ENCODE measurements around the gene SIPA1L3. TPM values are rescaled to one million over a fixed set of nuclear protein-coding genes. Genes with fewer than 3 reads are reported as not detected.

SIPA1L3 gene
- polyA plus RNA-seq, 3 donors from 2014 or later: 0.29 to 4.1 (median 3.2) TPM

DNA sequence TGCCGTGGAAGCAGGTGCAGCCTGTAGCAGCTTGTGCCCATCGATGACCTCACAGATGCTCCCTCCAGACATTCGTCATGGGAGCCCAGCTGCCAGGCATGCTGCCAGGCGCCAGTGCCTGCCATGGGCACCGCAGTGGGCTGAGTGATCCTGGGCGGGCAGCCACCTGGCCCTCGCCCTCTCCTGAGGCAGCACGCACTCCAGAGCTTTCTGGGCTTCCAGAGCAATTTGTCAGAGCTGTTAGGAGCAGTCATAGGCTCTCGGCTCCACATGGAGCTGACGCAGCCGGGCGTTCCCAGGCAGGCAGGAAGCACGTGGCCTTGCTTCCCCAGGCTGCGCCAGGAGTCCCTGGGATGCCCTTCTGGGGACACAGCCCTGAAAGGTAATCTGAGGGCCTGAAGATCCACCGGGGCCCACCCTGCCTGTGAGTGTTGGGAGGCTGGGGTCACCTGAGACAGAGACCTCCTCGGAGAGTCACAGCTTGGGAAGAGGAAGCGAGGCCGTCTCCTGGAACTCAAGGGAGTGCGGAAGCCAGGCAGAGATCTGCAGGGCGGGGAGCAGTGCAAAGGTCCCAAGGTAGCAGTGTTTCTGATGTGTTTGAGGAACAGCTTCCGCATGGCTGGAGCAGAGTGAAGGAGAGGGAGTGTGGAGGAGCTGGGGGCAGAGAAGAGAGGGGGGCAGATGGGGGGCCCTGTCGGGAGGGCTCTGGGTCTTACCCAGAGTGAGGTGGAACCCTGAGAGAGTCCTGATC is 266.5 kb downstream of the SIPA1L3 start:
- Mint-ChIP-seq H3K27ac (no peak overlapping the region), H3K27me3 (ENCODE audit: low read depth in 3 of 3) (no peaks in the 10 kb centered on the region), H3K36me3 (peaks cover 3 to 11% (median 5%) of the 10 kb centered on the region in 3 donors), H3K9me3 (no peaks in the 10 kb centered on the region), H3K4me3 (no peak overlapping the region), H3K4me1 (no peaks in the 10 kb centered on the region)
- DNase-seq: no peak

DNA sequence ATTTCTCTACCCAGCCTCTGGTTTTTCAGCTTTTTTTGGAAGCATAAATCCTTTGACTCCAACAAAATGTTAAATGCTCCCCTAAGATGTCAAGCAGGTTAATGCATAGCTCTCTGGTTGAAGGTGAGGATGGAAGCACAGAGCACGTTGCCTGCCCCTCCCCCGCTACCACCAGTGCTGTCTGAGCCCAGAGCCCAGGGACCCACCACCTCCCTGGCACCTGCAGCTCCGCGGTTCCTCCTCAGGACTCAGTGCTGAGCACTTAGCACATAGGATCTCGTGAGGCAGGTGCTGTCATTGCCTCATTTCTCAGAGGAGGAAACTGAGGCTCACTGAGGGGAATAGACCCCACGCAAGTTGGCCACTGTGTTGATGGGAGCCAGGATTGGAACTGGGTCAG is 268.4 kb downstream of the SIPA1L3 start:
- Mint-ChIP-seq H3K4me1 (no peaks in the 10 kb centered on the region), H3K27ac (no peak overlapping the region), H3K9me3 (peaks cover 0 to 11% (median 3%) of the 10 kb centered on the region in 6 donors), H3K27me3 (ENCODE audit: low read depth in 3 of 3) (no peaks in the 10 kb centered on the region), H3K36me3 (peaks cover 11 to 22% (median 17%) of the 10 kb centered on the region in 3 donors), H3K4me3 (no peak overlapping the region)
- DNase-seq: no peak

DNA sequence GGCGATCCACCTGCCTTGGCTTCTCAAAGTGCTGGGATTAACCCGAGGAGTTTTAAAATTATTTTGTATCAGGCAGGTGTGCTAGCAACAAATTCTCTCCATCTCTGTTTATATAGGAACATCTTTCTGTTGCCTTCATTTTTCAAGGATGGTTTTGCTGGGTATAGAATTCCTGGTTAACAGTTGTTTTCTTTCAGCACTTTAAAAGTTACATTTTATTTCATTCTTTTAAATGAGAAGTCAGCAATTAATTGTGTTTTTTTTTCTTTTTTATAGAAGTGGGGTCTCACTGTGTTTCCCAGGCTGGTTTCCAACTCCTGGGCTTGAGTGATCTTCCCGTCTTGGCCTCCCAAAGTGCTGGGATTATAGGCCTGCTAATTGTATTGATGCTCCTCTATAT is 273.1 kb downstream of the SIPA1L3 start:
- no peak overlapping the region for H3K27ac Mint-ChIP-seq
- no peaks in the 10 kb centered on the region for H3K27me3 Mint-ChIP-seq (ENCODE audit: low read depth in 3 of 3)
- no peak overlapping the region for H3K4me3 Mint-ChIP-seq
- no peaks in the 10 kb centered on the region for H3K4me1 Mint-ChIP-seq
- no peak for DNase-seq
- peaks cover 3 to 17% (median 9%) of the 10 kb centered on the region in 6 donors for H3K9me3 Mint-ChIP-seq
- peaks cover 18 to 45% (median 40%) of the 10 kb centered on the region in 3 donors for H3K36me3 Mint-ChIP-seq

DNA sequence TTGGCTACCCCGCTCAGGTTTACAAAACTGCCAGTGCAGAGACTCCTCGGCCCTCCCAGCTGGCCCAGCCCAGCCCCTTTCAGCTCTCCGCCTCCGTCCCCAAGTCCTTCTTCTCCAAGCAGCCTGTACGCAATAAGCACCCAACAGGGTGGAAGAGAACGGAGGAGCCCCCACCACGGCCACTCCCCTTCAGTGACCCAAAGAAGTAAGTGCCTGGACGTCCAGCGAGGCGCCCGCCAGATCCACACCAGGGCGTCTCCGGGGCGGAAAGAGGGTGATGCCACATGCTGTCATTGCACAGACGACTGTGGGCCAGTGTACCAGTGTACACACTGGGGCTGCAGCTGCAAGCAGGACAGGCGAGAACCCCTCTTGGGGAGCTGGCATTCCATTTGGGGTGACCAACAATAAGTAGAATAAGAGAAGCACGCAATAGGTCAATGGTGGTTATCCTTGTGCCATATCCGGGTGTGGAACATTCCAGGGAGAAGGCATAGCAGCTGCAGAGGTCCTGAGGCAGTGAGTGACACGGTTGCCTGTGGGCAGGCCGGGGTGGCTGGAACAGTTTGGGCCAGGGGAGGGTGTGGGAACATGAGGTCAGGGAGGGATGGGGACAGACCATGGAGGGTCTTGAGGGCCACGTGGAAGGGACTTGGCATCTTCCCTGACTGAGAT is 275.7 kb downstream of the SIPA1L3 start:
- no peak overlapping the region for H3K4me3 Mint-ChIP-seq
- DNase-seq: no peak
- no peaks in the 10 kb centered on the region for H3K4me1 Mint-ChIP-seq
- H3K27me3 Mint-ChIP-seq (ENCODE audit: low read depth in 3 of 3): no peaks in the 10 kb centered on the region
- peaks cover 3 to 17% (median 9%) of the 10 kb centered on the region in 6 donors for H3K9me3 Mint-ChIP-seq
- no peak overlapping the region for H3K27ac Mint-ChIP-seq
- peaks cover 26 to 50% (median 42%) of the 10 kb centered on the region in 3 donors for H3K36me3 Mint-ChIP-seq

DNA sequence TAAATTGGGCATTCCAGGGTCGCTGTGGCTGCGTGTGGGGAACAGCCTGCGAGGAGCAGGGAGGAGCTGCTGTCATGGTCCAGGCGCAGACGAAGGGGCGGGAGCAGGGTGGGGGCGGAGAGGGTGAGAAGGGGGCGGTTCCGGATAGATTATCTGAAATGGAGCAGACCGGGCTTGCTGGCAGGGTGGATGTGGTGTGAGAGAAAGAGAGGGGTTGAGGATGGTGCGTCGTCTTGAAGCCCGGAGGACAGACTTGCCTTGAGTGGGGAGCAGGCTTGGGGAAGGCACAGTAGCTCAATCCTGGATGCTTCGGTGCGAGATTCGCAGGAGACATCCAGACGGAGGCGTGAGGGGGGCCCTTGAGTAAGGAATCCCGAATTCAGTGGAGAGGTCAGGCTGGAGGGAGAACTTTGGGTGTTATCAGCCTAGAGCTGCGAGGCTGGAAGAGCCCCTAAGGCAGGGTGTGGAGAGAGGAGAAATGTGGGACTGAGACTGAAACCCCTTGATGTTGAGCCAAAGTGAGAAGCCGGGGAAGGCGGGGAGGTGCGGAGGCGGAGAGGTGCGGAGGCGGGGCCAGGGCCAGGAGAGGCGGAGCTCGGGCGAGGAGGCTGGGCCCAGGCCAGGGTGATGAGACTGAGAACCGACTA is 276.4 kb downstream of the SIPA1L3 start:
- DNase-seq: no peak
- Mint-ChIP-seq H3K4me1 (no peaks in the 10 kb centered on the region), H3K9me3 (peaks cover 3 to 17% (median 9%) of the 10 kb centered on the region in 6 donors), H3K27me3 (ENCODE audit: low read depth in 3 of 3) (no peaks in the 10 kb centered on the region), H3K27ac (no peak overlapping the region), H3K4me3 (no peak overlapping the region), H3K36me3 (peaks cover 26 to 46% (median 42%) of the 10 kb centered on the region in 3 donors)

DNA sequence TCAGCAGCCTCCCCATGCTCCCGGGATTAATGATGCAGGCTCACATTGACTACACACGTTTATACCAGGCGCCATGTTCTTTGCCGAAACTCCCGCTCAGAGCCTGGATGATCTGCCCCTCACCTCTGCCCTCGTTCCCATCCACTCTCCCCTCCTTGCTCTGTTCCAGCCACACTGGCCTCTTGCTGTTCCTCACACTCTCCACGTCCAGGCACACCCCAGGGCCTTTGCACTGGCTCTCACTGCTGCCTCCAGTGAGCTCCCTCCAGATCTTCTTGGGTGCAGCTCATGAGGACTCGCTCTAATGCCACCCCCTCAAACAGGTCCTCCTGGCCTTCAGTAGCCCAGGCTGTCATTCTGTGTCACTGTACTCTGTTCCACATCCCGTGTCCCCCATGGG is 277.8 kb downstream of the SIPA1L3 start:
- Mint-ChIP-seq H3K9me3 (peaks cover 3 to 10% (median 7%) of the 10 kb centered on the region in 6 donors), H3K27ac (no peak overlapping the region), H3K4me3 (no peak overlapping the region), H3K4me1 (no peaks in the 10 kb centered on the region), H3K27me3 (ENCODE audit: low read depth in 3 of 3) (no peaks in the 10 kb centered on the region), H3K36me3 (peaks cover 20 to 40% (median 36%) of the 10 kb centered on the region in 3 donors)
- no peak for DNase-seq

DNA sequence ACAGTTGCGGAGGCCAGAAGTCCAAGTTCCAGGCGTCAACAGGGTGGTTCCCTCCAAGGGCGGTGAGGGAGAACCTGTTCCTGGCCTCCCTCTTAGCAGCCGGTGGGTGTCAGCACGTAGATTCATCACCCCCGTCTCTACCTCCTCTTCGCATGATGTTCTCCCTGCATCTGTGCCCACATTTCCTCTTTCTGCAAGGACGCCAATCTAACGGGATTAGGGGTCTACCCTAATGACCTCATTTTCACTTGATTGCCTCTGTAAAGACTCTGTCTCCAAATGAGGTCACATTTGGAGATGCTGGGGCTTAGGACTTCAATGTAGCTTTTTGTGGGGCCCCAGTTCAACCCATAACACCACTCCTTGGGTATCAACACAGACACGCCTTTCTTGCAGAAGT is 278.6 kb downstream of the SIPA1L3 start:
- DNase-seq: no peak
- peaks cover 1 to 7% (median 5%) of the 10 kb centered on the region in 6 donors for H3K9me3 Mint-ChIP-seq
- no peak overlapping the region for H3K27ac Mint-ChIP-seq
- H3K27me3 Mint-ChIP-seq (ENCODE audit: low read depth in 3 of 3): peaks cover 0 to 3% (median 0%) of the 10 kb centered on the region in 3 donors
- peaks cover 20 to 38% (median 33%) of the 10 kb centered on the region in 3 donors for H3K36me3 Mint-ChIP-seq
- H3K4me3 Mint-ChIP-seq: no peak overlapping the region
- no peaks in the 10 kb centered on the region for H3K4me1 Mint-ChIP-seq

DNA sequence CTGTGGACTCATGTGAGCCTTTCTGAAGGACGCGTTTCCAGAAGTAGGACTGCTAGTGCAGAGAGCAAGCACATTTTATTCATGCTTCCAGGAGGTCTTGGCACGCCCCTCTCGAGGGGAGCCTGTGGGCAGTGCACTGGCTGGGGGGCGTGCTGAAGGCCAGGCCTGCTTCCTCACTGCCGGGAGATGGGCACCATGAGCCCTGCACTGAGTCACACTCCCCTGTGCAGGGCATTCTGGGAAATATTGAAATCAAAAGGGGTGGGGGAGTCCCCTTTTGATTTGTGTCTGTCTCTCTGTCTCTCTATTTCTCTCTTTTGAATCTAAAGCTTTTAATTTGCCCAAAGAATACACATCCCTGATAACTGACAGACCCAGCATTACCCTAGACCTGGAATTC is 283.1 kb downstream of the SIPA1L3 start:
- H3K4me3 Mint-ChIP-seq: no peak overlapping the region
- peaks cover 0 to 3% (median 0%) of the 10 kb centered on the region in 3 donors for H3K27me3 Mint-ChIP-seq (ENCODE audit: low read depth in 3 of 3)
- no peak for DNase-seq
- no peaks in the 10 kb centered on the region for H3K4me1 Mint-ChIP-seq
- no peaks in the 10 kb centered on the region for H3K9me3 Mint-ChIP-seq
- no peak overlapping the region for H3K27ac Mint-ChIP-seq
- peaks cover 11 to 14% (median 13%) of the 10 kb centered on the region in 3 donors for H3K36me3 Mint-ChIP-seq

DNA sequence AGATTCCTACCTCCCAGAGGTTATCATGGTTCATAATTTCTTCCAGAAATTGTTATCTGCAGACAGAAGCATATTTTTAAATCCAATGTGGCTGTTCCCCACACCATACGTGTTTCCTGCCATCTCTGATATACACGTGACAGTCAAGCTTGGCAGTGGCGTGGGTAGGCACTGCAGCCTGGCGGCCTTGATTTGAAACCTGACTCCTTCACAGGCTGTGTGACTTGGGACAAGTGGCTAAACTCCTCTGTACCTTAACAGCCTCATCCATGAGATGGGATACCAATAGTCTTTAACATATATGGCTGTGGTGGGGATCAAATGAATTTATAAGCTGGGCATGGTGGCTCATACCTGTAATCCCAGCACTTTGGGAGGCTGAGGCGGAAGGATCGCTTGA is 283.8 kb downstream of the SIPA1L3 start:
- Mint-ChIP-seq H3K9me3 (no peaks in the 10 kb centered on the region), H3K27ac (no peak overlapping the region), H3K4me1 (no peaks in the 10 kb centered on the region), H3K36me3 (peaks cover 6 to 16% (median 8%) of the 10 kb centered on the region in 3 donors), H3K27me3 (ENCODE audit: low read depth in 3 of 3) (peaks cover 0 to 3% (median 0%) of the 10 kb centered on the region in 3 donors), H3K4me3 (no peak overlapping the region)
- no peak for DNase-seq

DNA sequence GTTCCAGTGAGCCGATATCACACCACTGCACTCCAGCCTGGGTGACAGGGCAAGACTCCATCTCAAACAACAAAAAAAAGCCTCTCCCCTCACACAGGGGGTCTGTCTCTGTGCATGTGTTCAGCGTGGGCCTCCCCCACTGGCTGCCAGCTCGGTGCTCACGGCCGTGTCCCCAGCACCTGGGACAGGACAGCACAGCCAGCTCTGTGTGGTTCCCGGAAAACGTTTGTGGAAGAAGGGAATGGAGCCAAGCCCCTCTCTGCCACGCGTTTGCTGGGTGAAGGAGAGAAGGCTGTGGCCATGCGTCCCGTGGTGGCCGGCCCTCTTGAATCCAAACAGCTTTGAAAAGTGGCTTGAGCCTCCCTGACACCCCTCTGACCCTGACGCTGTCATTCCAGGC is 284.7 kb downstream of the SIPA1L3 start:
- Mint-ChIP-seq H3K9me3 (no peaks in the 10 kb centered on the region), H3K4me3 (no peak overlapping the region), H3K36me3 (peaks cover 3 to 25% (median 12%) of the 10 kb centered on the region in 3 donors), H3K27ac (no peak overlapping the region), H3K27me3 (ENCODE audit: low read depth in 3 of 3) (peaks cover 0 to 5% (median 0%) of the 10 kb centered on the region in 3 donors), H3K4me1 (no peaks in the 10 kb centered on the region)
- no peak for DNase-seq

DNA sequence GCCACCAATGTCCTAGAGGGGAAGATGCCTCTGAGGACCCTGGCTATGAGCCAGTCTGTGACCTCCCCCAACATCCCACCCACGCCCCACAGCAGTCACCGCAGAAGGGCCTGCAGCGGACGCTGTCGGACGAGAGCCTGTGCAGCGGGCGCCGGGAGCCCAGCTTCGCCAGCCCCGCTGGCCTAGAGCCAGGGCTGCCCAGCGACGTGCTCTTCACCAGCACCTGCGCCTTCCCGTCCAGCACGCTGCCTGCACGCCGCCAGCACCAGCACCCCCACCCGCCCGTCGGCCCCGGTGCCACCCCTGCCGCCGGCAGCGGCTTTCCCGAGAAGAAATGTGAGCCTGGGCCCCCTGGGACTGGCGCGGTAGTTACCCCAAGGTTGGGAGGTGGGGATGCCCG is 286.4 kb downstream of the SIPA1L3 start:
- peaks cover 0 to 5% (median 0%) of the 10 kb centered on the region in 3 donors for H3K27me3 Mint-ChIP-seq (ENCODE audit: low read depth in 3 of 3)
- H3K4me3 Mint-ChIP-seq: no peak overlapping the region
- no peak for DNase-seq
- H3K9me3 Mint-ChIP-seq: no peaks in the 10 kb centered on the region
- no peak overlapping the region for H3K27ac Mint-ChIP-seq
- H3K4me1 Mint-ChIP-seq: no peaks in the 10 kb centered on the region
- H3K36me3 Mint-ChIP-seq: peaks cover 3 to 27% (median 14%) of the 10 kb centered on the region in 3 donors

DNA sequence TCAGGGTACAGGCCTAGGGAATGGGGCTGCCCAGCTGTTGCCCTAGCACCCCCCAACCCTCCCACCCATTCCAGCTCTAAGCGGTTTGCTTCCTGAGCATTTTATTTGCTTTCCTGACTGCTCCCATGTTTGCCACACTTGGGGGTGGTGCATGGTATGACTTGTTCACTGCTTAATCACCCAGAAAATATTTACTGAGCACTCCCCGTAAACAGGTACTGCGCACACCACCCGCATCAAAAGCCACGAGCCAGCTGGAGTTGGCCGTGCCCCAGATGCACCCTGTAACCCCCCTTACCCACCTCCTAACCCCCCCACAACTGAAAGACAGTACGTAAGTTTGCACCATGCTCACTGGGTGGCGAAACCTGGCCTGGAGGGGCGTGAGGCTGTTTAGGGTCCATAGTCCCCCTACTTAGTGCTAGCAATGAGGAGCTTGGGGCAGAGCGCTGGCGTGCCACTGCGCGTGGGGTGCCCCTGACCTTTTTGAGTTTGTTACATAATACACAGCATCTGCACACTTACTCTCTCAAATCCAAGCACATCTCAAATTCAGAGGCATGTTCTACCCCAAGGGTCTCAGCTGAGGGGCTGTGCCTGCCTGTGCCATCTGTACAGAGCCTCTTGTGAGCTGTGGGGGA is 287.2 kb downstream of the SIPA1L3 start:
- Mint-ChIP-seq H3K4me1 (no peaks in the 10 kb centered on the region), H3K36me3 (peaks cover 0 to 24% (median 10%) of the 10 kb centered on the region in 3 donors), H3K4me3 (no peak overlapping the region), H3K27ac (no peak overlapping the region), H3K27me3 (ENCODE audit: low read depth in 3 of 3) (peaks cover 0 to 5% (median 0%) of the 10 kb centered on the region in 3 donors), H3K9me3 (no peaks in the 10 kb centered on the region)
- DNase-seq: no peak

DNA sequence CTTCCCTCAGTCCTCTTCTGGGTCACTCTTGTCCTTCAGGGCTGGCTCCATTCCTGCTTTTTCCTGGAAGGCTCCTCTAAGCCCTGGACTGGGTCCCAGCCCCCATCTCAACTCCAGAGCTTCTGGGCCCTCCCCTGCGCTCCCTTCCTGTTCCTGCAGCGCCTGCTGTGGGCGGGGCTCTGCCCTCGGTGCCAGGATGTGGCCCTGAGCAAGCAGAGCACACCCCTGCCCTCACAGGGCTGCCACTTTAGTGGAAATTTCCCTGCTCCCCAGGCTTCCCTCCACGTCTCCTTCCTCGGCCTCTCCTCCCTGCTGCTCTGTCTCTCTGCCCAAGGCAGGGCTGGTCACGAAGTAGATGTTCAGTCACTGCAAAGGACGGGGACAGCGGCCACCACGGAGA is 288.2 kb downstream of the SIPA1L3 start:
- Mint-ChIP-seq H3K4me1 (no peaks in the 10 kb centered on the region), H3K27ac (no peak overlapping the region), H3K4me3 (no peak overlapping the region), H3K27me3 (ENCODE audit: low read depth in 3 of 3) (peaks cover 0 to 4% (median 0%) of the 10 kb centered on the region in 3 donors), H3K9me3 (no peaks in the 10 kb centered on the region), H3K36me3 (peaks cover 0 to 24% (median 14%) of the 10 kb centered on the region in 3 donors)
- no peak for DNase-seq
